AG04449 (cell line): ENCODE measurements around the gene NDUFB1.

ENCODE experiments used
- CTCF ChIA-PET: fragments of 350-600 bp; formaldehyde crosslinking; extraction: SDS; loops from one replicate; lab custom pipeline; 2021; ENCODE audit warnings: antibody characterized with exemption; lab: Yijun Ruan, JAX
- POLR2A ChIA-PET: fragments of 400-600, 350-600 bp; formaldehyde crosslinking; extraction: SDS; loops from one replicate; lab custom pipeline; 2020; ENCODE audit warnings: antibody characterized with exemption, inconsistent platforms; lab: Yijun Ruan, JAX
- DNase-seq: peaks from one replicate; pipeline ENCODE4 v3.0.0-alpha.2; 2010; ENCODE audit warnings: low read depth, low spot score
- H3K4me3 ChIP-seq: 2 replicates; pipeline ENCODE4 v1.5.1; 2011; ENCODE audit warnings: low read depth, mild to moderate bottlenecking, control low read depth, low read length
- CTCF ChIP-seq: IDR thresholded peaks from one replicate; pipeline ENCODE4 v1.5.1; 2011; ENCODE audit warnings: mild to moderate bottlenecking, moderate library complexity, low read length, control low read depth, inconsistent platforms; ENCODE audit not compliant: insufficient read depth; ENCODE audit errors: missing control alignments

The NDUFB1 gene

GRCh38 chr14:92144708-92145107, 23.2 kb upstream of the NDUFB1 start:
- no peak for DNase-seq
- TF ChIP-seq CTCF = no peak

GRCh38 chr14:92143962-92144361, 22.5 kb upstream of the NDUFB1 start:
- TF ChIP-seq CTCF = no peak
- CTCF ChIA-PET = interaction anchor here (0.6 to 2.7 kb wide), 5 partner anchors 9 to 538 kb away, joined by 3 to 30 read pairs (median 6); no protein-coding TSS in a partner anchor
- H3K4me3 ChIP-seq = no peak overlapping the region
- DNase-seq = no peak
- POLR2A ChIA-PET = no interaction called here

More at GRCh38 chr14:92144708-92145107, 23.2 kb upstream of the NDUFB1 start:
- no peak overlapping the region for H3K4me3 ChIP-seq
- ChIA-PET CTCF (interaction anchor here (0.6 to 2.7 kb wide), 6 partner anchors 9 to 537 kb away, joined by 3 to 30 read pairs (median 4); no protein-coding TSS in a partner anchor), POLR2A (no interaction called here)

GRCh38 chr14:92143309-92143708, 21.8 kb upstream of the NDUFB1 start:
- H3K4me3 ChIP-seq = no peak overlapping the region
- no peak for DNase-seq
- ChIA-PET CTCF (interaction anchor here (1.5 to 2.7 kb wide), 2 partner anchors 8 to 315 kb away, joined by 3 to 30 read pairs; no protein-coding TSS in a partner anchor), POLR2A (no interaction called here)
- TF ChIP-seq CTCF = no peak

- POLR2A ChIA-PET = interaction anchor here (2.8 kb wide), 1 partner anchor 14 kb away, joined by 10 read pairs; the partner anchor contains the start of genes CPSF2 and NDUFB1
- no peak for DNase-seq
- CTCF ChIA-PET = interaction anchor here (0.7 to 4.3 kb wide), 36 partner anchors 9 to 648 kb away, joined by 3 to 56 read pairs (median 4); partner anchors contain the start of genes CPSF2 and NDUFB1
Measured at GRCh38 chr14:92135269-92135668, 13.8 kb upstream of the NDUFB1 start.

GRCh38 chr14:92134456-92134855, 12.9 kb upstream of the NDUFB1 start:
- DNase-seq = no peak
- POLR2A ChIA-PET = interaction anchor here (2.8 kb wide), 1 partner anchor 13 kb away, joined by 10 read pairs; the partner anchor contains the start of genes CPSF2 and NDUFB1
- CTCF ChIA-PET = interaction anchor here (0.7 to 4.3 kb wide), 30 partner anchors 10 to 649 kb away, joined by 3 to 56 read pairs (median 5); partner anchors contain the start of genes CPSF2 and NDUFB1
- TF ChIP-seq CTCF = no peak
- H3K4me3 ChIP-seq = no peak overlapping the region

More at GRCh38 chr14:92135269-92135668, 13.8 kb upstream of the NDUFB1 start:
- no peak overlapping the region for H3K4me3 ChIP-seq
- peak; percentile 33 for TF ChIP-seq CTCF

- CTCF ChIA-PET = interaction anchor here (0.7 to 11.2 kb wide), 6 partner anchors 8 to 559 kb away, joined by 3 to 164 read pairs (median 4); partner anchors contain the start of gene ATXN3
- POLR2A ChIA-PET = interaction anchor here (0.5 to 2.5 kb wide), 2 partner anchors 12 to 1070 kb away, joined by 3 to 10 read pairs; no protein-coding TSS in a partner anchor
- no peak for DNase-seq
- peak overlapping the region; percentile 98 for H3K4me3 ChIP-seq
- TF ChIP-seq CTCF = no peak
Measured at GRCh38 chr14:92122761-92123160, 1.3 kb upstream of the NDUFB1 start.
